GM12892 (cell line): Measurements from ENCODE around the gene C4orf33.

Experiments used
- POLR2A ChIP-seq: IDR thresholded peaks from 2 replicates; pipeline ENCODE4 v1.6.1; 2011; ENCODE audit warnings: low read depth, low read length, control low read depth
- POLR2AphosphoS5 ChIP-seq: IDR thresholded peaks from 2 replicates; pipeline ENCODE4 v1.6.1; 2011; ENCODE audit warnings: low read depth, low read length, control low read depth

DNA sequence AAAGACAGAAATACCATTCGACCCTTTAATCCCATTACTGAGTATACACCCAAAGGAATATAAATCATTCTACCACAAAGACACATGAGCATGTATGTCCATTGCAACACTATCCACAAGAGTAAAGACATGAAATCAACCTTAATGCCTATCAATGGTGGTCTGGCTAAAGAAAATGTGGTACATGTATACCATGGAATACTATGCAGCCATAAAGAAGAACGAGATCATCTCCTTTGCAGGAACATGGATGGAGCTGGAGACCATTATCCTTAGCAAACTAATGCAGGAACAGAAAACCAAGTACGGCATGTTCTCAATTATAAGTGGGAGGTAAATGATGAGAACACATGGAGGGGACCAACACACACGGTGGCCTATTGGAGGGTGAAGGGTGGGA, 10.5 kb upstream of the C4orf33 start:
- no peak for TF ChIP-seq POLR2AphosphoS5
- no peak for TF ChIP-seq POLR2A
